ENCODE results near the gene SMYD3.

The SMYD3 gene

DNA sequence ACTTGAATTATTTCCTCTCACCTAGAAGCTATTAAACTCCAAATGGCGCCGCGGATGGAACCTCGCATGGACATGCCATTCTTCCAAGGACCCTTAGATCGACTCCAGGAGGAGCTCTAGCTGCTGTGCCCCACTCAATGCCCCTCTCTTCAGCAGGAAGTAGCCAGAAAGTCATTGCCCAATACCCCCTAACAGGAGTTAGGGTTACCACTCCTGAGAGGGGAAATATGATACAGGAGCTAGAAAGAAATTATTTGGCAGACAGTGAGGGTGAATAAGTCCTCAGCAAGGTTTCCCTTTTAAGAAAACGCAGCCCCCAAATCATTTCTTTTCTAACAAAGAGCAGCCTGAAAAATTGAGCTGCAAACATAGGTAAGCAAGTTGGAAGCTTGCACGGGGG is 30.4 kb upstream of the SMYD3 start:
- Histone ChIP-seq H2AFZ (ENCODE audit: low read depth) (no peak overlapping the region), H3K4me1 (ENCODE audit: low read depth, poor library complexity, severe bottlenecking) (no peaks in the 10 kb centered on the region), H3K79me2 (ENCODE audit: insufficient read depth, low read depth) (no peaks in the 10 kb centered on the region), H4K20me1 (ENCODE audit: insufficient read depth) (no peaks in the 10 kb centered on the region), H3K27ac (no peak overlapping the region), H3K4me3 (IDR thresholded peaks at IDR 0.05; ENCODE audit: insufficient read depth, low read depth, low read length) (no peak overlapping the region), H3K4me2 (no peak overlapping the region), H3K27me3 (ENCODE audit: insufficient read depth, low read depth) (no peaks in the 10 kb centered on the region), H3K36me3 (ENCODE audit: insufficient read depth) (no peaks in the 10 kb centered on the region), H3K9ac (no peak overlapping the region)
- TF ChIP-seq CTCF (conservative IDR thresholded peaks at IDR 0.05; ENCODE audit: low read depth, low read length) = no peak

- H3K27ac ChIP-seq = no peak overlapping the region
- no peak overlapping the region for H3K4me3 ChIP-seq (IDR thresholded peaks at IDR 0.05; ENCODE audit: insufficient read depth, low read depth, low read length)
- no peaks in the 10 kb centered on the region for H4K20me1 ChIP-seq (ENCODE audit: insufficient read depth)
- H3K4me1 ChIP-seq (ENCODE audit: low read depth, poor library complexity, severe bottlenecking) = no peaks in the 10 kb centered on the region
- no peak overlapping the region for H3K9ac ChIP-seq
- no peaks in the 10 kb centered on the region for H3K27me3 ChIP-seq (ENCODE audit: insufficient read depth, low read depth)
- no peak for TF ChIP-seq CTCF (conservative IDR thresholded peaks at IDR 0.05; ENCODE audit: low read depth, low read length)
- no peak overlapping the region for H3K4me2 ChIP-seq
- no peaks in the 10 kb centered on the region for H3K36me3 ChIP-seq (ENCODE audit: insufficient read depth)
- no peaks in the 10 kb centered on the region for H3K79me2 ChIP-seq (ENCODE audit: insufficient read depth, low read depth)
- no peak overlapping the region for H2AFZ ChIP-seq (ENCODE audit: low read depth)
Measured at GRCh38 chr1:246534114-246534513, 27.0 kb upstream of the SMYD3 start.

DNA sequence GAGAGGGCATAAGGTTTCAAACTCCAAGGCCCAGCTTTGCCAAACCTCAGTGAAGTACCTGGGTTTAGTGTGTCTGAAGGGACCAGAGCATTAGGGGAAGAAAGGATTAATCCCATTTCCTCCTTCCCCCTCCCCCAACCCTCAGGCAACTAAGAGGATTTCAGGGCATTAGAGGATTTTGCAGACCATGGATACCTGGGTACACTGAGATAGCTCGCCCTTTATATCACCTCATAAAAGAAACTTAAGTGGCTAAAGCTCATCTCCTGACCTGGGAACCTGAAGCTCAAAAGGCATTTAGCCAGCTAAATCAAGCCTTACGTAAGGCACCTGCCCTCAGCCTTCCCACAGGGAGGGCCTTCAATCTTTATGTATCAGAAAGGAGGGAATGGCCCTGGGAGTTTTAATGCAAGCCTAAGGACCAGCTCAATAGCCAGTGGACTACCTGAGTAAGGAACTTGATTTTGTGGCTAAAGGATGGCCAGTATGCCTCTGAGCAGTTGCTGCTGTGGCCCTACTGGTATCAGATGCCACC is 26.4 kb upstream of the SMYD3 start:
- Histone ChIP-seq H3K4me2 (no peak overlapping the region), H3K27me3 (ENCODE audit: insufficient read depth, low read depth) (no peaks in the 10 kb centered on the region), H3K27ac (no peak overlapping the region), H3K36me3 (ENCODE audit: insufficient read depth) (no peaks in the 10 kb centered on the region), H3K4me3 (IDR thresholded peaks at IDR 0.05; ENCODE audit: insufficient read depth, low read depth, low read length) (no peak overlapping the region), H4K20me1 (ENCODE audit: insufficient read depth) (no peaks in the 10 kb centered on the region), H3K79me2 (ENCODE audit: insufficient read depth, low read depth) (no peaks in the 10 kb centered on the region), H3K4me1 (ENCODE audit: low read depth, poor library complexity, severe bottlenecking) (no peaks in the 10 kb centered on the region), H2AFZ (ENCODE audit: low read depth) (no peak overlapping the region), H3K9ac (no peak overlapping the region)
- no peak for TF ChIP-seq CTCF (conservative IDR thresholded peaks at IDR 0.05; ENCODE audit: low read depth, low read length)

GRCh38 chr1:246532519-246532918 is 25.4 kb upstream of the SMYD3 start:
- H3K27ac ChIP-seq = no peak overlapping the region
- H3K4me1 ChIP-seq (ENCODE audit: low read depth, poor library complexity, severe bottlenecking) = no peaks in the 10 kb centered on the region
- no peaks in the 10 kb centered on the region for H4K20me1 ChIP-seq (ENCODE audit: insufficient read depth)
- H2AFZ ChIP-seq (ENCODE audit: low read depth) = no peak overlapping the region
- no peaks in the 10 kb centered on the region for H3K36me3 ChIP-seq (ENCODE audit: insufficient read depth)
- no peaks in the 10 kb centered on the region for H3K27me3 ChIP-seq (ENCODE audit: insufficient read depth, low read depth)
- TF ChIP-seq CTCF (conservative IDR thresholded peaks at IDR 0.05; ENCODE audit: low read depth, low read length) = no peak
- no peak overlapping the region for H3K4me2 ChIP-seq
- no peak overlapping the region for H3K4me3 ChIP-seq (IDR thresholded peaks at IDR 0.05; ENCODE audit: insufficient read depth, low read depth, low read length)
- no peaks in the 10 kb centered on the region for H3K79me2 ChIP-seq (ENCODE audit: insufficient read depth, low read depth)
- no peak overlapping the region for H3K9ac ChIP-seq
